ENCODE measurements around the gene TANGO6.
"Not testable (repeated sequence)": the region's sequence is repeated elsewhere in the genome, so short reads cannot be mapped to it uniquely, and the experiment has no call there.

TANGO6 gene

DNA sequence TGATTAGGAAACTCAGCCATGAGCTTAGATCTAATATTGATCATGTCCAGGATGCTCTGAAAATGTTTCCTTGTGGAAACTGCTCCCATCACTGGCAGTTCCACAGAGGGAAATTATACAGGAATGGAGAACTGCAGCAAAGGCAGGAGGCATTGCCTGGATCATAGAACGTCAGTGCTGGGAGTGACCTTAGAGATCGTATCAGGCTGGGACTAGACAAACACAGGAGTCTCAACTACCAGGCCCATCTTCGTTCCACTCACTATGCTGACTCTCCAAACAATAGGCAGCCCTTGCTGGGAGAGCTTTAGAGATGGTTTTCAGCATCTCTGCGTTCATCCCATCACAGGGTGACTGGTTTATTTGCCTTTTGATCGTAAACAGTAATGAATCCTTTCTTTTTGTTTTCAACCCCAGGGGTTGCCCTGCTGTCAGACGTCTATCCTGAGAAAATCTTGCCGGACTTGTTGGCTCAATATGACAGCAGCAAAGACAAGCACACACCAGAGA lies 130.3 kb downstream of the TANGO6 start:
- DNase-seq, result no peak

DNA sequence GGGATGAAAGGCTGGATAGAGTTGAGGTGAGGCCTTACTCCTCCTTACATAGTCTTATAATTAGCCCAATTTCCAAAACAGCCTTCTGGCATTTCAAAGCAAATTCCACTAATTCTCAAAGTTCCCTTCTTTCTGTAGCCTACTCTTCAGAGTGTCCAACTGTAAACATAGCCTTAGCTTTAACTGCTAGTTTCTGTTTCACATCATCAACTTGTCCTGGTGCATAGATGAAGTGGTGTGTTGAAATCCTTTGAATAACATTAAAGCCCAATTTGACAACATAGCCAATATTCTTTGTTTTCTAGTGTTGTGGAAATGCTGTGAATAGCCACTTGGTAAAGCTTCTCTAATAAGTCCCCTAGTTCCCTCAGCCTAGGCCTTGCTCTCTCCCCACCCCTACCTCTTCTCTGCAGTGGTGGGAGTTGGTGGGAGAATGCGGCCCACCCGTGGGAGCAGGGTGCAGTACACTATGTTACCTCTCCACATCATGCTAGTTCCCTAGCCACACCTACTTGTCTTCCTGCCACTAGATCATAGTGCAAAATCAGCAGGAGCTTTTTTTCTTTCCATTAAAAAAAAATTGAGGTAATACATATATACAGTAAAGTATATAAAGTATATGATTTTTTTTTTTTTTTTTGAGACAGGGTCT lies 135.1 kb downstream of the TANGO6 start:
- DNase-seq, result no peak

DNA sequence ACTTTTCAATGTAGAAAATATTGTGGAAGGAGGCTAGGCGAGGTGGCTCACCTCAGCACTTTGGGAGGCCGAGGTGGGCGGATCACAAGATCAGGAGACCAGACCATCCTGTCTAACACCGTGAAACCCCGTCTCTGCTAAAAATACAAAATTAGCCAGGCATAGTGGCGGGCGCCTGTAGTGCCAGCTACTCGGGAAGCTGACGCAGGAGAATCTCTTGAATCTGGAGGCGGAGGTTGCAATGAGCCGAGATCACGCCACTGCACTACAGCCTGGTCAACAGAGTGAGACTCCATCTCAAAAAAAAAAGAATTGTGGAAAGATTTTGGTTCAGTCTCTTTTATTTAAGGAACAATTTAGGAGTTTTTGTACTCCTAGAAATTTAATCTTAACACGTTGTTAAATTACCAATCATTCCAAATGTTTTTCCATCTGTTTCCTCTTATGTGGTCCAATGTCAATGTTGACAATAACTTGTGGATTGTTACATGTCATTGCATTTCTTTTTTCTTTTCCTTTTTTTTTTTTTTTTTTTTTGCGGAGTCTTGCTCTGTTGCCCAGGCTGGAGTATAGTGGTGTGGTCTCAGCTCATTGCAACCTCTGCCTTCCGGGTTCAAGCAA lies 137.5 kb downstream of the TANGO6 start:
- no peak for DNase-seq

DNA sequence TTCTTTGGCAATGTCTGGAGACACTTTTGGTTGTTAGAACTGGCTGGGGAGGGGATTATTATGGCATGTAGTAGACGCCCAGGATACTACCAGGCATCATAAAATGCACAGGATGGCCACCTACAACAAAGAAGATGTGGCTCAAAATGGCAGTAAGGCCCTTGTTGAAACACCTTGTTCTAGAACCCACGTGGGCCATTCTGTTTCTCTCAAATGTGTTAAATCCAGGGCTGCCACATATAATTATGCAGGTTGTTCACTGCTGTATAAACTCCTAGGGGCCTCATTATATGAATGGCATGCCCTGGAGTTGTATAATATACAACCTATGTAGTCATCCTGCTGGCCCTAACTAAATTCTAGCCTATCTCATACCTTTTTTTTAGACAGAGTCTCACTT lies 138.6 kb downstream of the TANGO6 start:
- DNase-seq, result no peak

DNA sequence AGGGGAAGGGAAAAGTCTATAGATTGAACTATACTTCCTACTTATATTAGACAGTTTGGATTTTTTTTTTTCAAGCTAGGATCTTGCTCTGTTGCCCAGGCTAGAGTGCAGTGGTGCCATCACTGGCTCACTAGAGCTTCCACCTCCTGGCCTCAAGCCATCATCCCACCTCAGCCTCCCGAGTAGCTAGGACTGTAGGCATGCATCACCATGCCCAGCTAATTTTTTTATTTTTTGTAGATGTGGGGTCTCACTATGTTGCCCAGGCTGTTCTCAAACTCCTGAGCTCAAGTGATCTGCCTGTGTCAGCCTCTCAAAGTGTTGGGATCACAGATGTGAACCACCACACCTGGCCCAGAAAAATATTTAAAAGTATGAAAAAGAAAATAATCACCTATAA lies 141.1 kb downstream of the TANGO6 start:
- DNase-seq, result no peak

DNA sequence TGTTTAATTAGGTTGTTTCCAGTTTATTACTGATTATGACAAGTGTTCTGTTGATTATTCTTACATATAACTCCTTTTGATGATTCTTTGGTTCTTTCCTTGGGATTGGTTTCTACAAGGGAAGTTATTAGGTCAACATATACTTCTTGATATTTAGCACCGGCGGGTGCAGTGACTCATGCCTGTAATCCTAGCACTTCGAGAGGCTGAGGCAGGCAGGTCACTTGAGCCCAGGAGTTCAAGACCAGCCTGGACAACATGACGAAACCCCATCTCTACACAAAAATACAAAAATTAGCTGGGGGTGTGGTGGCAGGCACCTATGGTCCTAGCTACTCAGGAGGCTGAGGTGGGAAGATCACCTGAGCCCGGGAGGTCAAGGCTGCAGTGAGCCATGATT lies 141.9 kb downstream of the TANGO6 start:
- no peak for DNase-seq

DNA sequence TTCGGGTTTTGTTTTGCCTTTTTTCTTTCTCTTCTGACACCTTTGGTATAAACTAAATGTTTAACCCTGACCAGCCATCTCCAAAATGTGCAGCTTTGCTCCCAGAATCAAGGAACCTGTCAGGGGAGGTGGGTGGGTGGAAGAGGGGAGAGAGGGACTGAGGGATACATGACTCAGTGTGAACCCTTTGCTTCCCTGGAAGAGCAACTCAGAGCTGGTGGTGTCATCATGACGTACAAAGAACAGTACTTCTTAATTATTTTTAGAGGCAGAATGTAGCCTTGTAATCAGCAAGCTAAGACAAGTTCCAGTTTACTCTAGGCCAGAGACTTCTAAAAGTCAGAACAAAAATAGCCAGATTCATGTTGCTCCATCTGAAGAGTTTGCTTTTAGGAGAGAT lies 142.5 kb downstream of the TANGO6 start:
- peak; percentile 52 for DNase-seq

DNA sequence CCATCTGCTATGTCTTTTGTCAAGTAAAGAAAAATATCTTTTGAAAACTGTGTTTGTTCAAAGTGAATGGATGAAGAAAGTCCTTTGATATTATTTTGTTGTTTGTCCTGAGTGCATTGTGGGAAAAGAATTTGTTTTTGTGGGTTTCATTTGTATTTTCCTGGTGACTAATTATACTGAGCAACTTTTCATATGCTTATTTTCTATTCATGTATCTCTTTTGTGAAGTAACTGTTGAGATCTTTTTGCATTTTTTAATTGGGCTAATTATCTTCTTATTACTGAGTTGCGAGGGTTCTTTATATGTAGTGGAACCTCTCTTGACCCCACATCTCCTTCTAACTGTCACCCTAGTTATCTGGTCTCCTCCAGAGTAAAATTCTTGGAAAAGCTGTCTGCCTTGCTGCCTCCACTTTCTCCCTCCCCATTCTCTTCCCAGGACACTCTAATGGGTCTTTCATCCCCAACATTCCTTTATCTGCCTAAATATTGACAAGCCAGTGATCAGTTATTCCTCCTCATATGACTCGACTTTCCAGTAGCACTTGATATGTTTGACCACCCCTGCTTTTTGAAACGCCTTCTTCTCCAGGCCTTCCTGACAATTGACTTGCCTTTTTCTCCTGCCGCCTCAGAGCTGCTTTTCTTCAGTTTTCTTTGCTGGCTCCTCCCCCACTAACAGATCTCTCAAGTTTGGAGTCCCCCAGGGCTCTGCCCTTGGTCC lies 144.6 kb downstream of the TANGO6 start:
- DNase-seq, result no peak

DNA sequence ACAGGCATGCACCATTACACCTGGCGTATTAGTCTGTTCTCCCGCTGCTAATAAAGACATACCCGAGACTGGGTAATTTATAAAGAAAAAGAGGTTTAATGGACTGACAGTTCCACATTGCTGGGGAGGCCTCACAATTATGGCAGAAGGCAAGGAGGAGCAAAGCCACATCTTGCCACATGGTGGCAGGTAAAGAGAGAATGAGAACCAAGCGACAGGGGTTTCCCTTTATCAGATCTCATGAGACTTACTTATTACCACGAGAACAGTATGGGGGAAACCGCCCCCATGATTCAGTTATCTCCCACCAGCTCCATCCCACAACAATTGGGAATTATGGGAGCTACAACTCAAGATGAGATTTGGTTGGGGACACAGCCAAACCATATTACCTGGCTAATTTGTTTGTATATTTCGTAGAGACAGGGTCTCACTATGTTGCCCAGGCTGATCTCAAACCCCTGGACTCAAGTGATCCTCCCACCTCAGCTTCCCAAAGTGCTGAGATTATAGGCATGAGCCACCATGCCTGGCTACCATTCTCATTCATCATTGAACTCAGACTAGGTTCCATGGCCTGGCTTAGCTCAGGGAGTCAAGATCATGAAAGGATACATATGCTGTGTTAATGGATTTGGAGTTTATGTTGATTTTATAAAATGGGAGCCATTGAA lies 147.0 kb downstream of the TANGO6 start:
- not testable (repeated sequence) for DNase-seq

DNA sequence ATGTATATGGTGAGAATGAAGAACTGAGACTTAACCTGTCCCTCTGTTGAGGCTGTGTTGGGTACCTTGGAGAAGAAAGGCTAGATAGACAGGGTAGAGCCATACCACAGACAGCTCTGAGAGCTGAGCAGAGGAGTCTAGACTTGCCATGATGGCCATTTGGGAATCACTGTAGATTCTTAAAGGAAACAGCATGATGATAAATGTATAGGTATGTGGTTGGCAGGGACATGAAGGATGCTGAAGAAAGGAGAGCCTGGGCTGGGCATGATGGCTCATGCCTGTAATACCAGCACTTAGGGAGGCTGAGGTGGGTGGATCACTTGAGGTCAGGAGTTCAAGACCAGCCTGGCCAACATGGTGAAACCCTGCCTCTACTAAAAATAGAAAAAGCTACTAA lies 147.7 kb downstream of the TANGO6 start:
- DNase-seq, result no peak

DNA sequence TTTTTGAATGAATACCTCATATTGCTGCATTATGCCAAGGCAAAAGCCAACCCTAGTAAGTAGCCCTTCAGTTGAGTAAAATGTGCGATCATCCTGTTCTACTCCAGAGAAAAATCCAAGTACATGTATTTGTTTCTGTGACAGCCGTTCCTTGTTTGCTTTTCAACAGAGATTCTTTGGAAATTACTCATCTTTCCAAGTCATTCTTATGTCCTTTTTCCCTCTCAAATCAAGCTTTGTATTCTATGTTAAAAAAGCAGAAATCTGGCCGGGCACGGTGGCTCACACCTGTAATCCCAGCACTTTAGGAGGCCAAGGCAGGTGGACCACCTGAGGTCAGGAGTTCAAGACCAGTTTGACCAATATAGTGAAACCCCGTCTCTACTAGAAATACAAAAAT lies 149.2 kb downstream of the TANGO6 start:
- DNase-seq, result peak; percentile 76

DNA sequence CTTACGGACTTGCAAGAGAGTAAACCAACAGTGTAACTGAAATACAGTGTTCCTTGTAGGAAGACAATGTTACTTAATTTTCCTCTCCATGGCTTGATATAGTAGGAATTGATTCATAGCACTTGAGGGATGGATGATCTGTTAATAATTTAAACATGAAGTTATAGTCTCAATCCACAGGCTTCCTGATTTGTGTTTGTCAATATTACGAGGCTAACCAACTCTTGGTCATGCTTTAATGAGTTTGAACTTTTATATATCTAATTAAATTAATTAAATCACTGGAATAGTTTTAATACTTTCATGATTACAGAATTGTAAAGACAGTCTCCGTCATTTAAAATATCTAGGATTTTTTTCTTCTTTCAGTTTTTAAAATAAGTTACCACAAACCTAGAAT lies 150.1 kb downstream of the TANGO6 start:
- DNase-seq, result no peak

DNA sequence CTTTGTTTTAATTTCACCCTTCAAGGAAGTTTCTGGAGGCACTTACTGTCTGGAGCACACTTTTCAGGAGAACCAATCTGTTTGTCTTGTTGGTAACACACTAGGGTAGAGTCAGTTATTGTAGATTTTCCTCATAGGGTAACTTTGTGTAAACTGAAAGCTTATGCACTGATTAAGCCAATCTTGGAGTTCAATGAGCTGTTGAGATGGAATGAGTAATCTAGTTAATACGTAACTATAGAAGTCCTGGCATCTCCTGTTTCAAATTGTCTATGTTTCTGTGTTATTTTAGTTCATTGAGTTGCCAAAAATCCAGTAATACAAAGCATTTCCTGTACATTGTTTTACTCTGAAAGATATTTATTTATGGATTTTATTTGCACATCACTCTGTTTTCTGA lies 150.6 kb downstream of the TANGO6 start:
- DNase-seq, result peak; percentile 82

DNA sequence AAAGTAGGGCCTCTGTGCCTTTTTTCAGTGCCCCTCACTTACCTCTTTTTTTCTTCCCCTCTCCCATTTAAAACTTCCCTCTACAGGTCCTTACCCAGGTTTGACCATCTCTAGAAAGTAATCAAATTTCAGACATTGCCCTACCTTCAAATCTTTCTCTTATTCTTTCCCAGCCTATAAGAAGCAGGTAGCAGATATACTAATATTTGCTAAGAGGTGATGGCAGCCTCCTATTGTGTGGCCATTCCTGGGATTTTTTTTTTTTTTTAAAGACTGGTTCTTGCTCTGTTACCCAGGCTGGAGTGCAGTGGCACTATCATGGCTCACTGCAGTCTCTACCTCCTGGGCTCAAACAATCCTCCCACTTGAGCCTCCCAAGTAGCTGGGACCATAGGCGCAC lies 151.0 kb downstream of the TANGO6 start:
- DNase-seq, result no peak

DNA sequence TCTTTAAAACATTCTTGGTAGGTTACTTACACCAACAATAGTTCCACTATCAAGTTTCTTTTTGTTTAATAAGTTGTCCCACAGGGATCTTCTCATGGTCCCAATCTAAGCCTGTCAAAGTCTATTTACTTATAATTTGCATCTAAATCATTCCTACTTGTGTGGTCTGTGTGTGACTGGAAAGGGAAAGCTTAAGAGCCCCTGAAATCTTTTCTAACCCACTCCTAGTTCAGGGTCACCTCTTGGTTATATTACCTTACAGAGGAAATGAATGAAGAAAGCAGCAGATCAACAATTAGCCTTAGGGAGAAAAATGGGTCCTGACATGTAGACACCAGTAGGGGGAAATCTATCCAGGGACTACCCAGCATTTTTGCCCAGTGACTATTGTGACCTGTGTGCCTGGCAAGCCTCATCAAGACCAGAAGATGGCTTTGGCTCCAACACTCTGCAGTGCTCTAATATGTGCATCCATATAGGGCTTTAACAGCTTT lies 151.7 kb downstream of the TANGO6 start:
- peak; percentile 78 for DNase-seq

DNA sequence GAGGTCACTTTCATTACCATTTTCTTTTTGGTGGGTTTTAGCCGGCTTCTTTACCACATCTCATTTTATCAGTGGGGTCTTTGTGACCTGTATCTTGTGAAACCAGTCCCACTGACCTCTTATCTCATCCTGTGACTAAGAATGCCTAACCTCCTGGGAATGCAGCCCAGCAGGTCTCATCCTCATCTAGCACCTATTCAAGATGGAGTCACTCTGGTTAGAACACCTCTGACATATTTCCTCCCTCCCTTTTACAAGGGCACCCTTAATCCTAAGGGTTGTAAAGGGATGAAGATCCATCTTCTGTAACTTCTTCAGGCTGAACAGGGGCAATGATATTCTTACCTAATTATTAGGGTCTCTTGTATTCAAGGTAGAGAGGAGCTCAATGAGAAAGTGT lies 154.2 kb downstream of the TANGO6 start:
- no peak for DNase-seq

DNA sequence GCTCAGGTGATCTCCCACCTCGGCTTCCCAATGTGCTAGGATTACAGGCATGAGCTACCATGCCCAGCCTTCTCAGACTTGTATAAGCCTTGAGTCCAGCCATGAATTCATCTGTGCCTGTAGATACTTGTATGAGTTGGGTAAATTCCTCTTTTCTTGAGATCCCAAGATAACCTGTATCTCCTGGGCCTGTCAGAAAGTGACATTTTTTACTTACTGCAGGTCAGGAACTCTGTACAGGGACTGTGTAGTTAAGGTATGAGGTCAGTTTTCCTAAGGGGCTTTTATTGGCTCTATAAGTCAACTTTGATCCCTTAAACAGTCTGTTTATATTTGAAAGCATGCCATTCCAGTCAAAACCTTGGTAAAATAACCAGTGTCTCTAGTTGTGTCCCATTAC lies 155.8 kb downstream of the TANGO6 start:
- no peak for DNase-seq

DNA sequence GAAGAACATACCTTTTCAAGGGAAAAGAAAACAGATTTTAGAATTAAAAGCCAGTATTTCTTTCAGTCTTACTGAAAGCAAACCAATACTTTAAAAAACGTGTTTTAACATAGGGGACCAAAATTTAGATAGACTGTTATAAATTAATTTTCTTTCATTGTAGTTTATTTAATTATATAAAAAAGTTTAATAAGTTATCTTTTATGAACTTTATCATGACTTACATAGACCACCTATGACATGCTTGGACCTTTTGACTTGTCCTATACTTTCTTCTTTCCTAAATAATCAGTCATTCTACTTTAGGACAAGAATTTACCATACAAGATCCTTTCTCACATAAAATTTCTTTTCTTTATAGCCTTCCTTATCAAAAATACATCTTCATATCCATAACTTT lies 160.2 kb downstream of the TANGO6 start:
- DNase-seq, result no peak

DNA sequence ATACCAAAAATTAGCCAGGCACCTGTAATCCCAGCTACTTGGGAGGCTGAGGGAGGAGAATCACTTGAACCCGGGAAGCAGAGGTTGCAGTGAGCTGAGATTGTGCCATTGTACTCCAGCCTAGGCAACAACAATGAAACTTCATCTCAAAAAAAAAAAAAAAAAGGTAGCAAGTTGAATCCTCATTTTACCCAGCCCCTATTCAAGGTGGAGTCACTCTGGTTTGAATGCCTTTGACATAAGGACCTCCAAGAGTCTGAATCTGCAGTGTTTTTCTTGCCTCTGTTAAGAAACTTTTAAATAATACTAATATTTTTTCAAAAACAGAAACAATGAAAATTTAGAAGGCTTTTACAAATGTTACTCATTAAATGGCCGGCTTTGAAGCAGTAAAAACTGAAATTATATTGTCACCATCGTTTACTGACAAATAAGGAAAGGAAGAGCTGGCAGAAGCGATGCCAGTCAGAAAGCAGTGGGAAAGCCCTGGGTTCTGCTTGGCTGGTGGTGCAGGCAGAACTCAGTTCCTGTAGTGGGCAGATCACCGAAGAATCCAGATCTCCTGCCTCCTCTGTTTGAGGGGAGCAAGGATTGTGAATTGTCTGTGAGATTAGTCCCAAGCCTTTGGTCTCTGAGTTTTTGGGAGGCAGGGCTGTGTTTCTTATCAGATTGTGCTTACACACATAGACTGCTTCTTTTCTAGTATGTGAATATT lies 162.5 kb downstream of the TANGO6 start:
- no peak for DNase-seq

DNA sequence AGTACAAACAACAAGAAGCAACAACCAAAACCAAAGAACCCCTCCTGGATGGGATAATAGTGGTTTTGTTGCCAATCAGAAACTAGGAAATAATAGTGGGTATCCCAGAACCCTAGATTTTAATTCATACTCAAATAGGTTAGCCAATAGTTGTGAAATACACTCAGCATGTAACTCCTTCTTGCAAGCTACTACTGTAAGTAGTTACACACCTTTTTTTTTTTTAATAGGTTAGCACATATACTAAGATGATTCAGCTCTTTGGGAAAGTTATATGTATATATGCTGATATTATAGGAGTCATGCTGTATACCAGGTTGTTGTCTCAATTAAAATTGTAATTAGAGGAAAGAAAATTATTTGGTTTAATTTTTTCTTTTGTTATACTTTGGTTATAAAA lies 169.6 kb downstream of the TANGO6 start:
- DNase-seq, result no peak

DNA sequence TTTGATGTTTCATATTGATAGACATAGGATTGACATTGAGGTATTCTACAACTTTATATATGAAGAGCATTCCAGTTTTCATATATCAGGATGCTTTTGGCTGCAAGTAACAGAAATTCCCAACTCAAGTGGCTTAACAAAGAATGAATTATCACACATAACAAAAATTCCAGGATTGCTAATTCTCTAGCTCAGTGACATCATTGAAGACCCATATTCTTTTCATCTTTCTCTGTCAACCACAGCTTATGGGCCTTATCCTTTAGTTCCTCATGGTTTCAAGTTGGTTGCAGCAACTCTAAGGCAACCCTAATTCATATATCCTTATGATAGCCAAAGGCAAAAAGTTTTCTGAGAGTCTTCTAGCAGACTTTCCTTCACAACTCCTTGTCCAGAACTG lies 170.7 kb downstream of the TANGO6 start:
- DNase-seq, result peak; percentile 21

DNA sequence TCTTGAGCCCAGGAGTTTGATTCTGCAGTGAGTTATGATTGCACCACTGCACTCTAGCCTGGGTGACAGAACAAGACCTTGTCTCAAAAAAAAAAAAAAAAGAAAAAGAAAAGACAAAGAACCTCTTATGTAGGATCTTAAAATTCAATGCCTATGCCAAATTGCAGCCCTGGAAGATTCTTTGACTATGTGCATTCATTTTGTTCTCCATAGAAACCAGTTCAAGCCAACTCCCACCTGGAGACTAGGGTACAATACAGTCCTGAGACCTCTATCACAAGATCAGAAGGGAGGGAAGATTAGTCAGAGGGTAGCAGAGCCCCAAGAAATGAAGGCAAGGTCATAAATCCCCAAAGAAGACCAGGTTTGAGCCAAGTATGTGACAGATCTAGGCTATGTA lies 171.5 kb downstream of the TANGO6 start:
- no peak for DNase-seq
